HTR-8/SVneo (cell line): ENCODE results near the gene TNNT3.

Experiments used
- DNase-seq: peaks from one replicate; pipeline ENCODE4 v3.0.0; 2011; ENCODE audit warnings: low spot score, mixed read lengths; ENCODE audit not compliant: insufficient read length
- FAIRE-seq: peaks from 2 replicates; lab custom pipeline; 2011; peaks lifted over from hg19 to GRCh38; lab: Jason Lieb, UNC

TNNT3 gene

DNA sequence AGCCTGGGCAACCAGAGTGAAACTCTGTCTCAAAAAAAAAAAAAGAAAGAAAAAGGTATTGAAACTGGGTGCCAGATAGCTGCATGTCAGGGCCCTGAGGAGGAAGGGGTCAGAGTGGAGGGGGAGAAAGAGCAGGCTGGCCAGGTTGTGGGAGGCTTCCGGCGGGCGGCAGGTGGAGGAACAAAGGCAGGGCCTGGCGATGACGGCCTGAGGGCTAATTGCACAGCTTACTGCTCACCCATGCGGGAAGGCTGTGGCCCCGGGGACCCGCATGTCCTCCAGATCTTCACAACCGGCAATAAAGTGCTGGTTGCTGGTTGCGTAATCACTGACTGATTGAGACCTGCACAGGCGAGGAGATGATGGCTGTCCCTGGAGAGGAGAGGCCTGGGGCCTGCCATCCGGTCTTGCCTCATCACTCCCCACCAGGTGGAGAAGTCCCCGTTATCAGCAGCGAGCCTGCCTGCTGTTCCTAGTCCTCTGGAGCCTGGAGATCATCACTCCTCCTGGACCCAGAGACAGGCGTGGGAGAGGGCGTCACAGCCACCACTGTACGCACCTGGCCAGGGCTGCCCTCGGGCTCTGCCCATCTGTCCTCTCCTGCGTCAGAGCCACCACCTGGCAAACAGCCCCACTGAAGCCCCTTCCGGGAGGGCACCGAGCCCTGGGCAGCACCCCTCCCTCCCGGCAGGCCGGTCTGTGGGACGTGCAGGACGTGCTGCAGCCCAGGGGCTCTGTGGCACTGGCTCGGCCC lies 59.4 kb downstream of the TNNT3 start:
- DNase-seq (no peak), FAIRE-seq (no peak)

DNA sequence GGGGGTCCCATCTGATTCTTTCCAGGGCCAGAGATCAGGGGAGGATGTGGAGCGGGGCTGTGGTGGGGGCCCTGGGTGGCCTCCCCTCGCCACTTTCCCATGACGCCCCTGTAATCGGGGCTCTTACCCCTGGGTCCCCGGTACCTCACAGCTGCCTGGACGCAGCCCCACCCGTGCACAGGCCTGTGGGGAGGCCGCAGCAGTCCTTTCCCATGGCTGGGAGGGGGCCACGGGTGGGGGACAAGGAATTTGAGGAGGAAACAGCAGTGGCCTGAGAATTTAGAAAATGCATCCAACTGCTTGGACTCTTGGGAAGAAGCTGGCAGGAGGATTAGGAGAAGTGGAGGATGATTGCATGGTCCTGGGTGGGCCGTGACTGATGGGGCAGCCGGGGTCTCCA lies 60.1 kb downstream of the TNNT3 start:
- no peak for FAIRE-seq
- DNase-seq: no peak

DNA sequence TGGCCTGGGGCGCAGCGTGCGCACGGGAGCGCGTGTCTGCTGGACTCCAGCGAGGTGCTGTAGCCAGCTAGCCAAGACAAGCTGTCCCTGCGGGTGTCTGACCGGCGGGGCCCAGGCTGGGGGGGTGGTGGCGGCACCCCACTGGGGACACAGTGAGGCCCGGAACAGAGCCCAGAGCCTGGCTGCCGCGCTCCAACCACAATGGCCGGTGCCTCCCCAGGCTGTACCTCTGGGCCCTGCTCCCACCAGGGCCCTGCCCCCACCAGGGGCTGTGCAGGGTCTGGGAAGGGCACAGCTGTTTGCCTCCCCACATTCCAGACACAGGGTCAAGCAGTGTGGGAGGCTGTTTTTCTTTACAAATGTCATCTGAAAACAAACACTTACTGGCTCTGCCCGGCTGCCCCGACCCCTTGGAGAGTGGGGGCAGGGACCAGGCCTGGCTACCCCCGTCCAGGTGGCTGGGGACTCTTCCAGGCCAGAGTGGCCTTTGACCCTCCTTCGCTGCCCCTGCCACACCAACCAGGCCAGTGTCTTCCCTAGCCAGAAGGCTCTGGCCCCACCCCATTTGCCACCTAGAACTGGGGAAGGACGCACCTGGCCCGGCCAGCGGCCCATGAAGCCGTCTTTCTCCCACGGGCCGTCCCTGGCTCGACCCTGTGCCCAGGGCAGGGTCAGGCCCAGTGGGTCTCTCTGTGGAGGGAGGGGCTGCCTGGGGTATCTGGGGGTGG lies 63.5 kb downstream of the TNNT3 start:
- no peak for DNase-seq
- FAIRE-seq: no peak

DNA sequence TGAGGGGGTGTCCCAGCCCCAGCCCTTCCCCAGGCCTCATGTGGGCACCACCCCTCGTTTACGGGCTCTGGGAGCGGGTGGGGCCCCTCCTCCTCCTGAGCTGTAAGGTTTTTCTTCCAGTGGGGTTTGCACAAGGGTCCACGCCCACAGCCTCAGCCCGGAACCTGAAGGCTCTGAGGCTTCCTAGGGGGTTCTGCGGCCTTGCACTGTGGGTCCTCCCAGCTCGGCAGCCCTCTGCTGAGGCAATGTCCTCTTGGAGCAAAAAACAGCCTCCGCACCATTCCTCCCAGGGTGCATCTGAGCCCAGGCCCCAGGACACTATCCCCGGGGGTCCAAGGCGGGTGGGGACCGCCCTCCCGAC lies 64.1 kb downstream of the TNNT3 start:
- FAIRE-seq (no peak), DNase-seq (no peak)

DNA sequence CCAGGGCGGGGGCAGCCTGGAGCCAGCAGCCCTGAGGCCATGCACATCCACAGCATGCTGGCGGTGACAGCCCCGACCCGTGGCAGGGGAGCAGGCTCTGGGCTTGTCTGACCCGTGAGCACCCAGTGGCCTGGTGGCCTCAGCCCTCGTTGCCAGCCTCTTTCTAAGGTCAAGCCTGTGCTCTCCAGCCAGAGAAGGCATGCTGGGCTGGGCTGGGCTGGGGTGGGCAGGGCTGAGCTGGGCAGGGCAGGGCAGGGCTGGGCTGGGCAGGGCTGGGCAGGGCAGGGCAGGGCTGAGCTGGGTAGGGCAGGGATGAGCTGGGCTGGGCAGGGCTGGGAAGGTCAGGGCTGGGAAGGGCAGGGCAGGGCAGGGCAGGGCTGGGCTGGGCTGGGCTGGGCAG lies 67.5 kb downstream of the TNNT3 start:
- DNase-seq (no peak), FAIRE-seq (peak; percentile 55)

DNA sequence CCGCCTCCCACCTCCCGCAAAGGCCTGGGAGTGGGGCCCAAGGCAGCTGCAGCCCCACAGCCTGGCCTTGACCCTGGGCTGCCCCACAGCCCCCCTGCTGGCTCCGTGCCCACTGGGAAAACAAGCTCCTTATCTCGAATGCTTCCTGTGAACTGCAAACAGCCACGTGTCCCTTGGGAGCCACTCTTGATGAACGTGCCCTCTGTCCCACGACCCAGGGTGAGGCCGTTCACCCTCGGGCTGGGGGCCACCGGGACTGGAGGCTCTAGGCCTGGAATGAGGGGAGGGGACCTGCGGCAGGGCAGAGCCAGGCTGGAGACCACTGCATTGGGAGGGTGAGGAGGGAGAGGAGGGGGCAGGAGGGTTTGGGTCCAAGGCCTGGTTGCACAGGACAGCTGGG lies 68.7 kb downstream of the TNNT3 start:
- no peak for FAIRE-seq
- no peak for DNase-seq
